HG02884 (cell line): Measurements from ENCODE around the gene RAB31.

Experiments used
- ATAC-seq: cut with Tn5 transposase; IDR thresholded peaks from one replicate; pipeline ENCODE4 v1.9.1; 2021; ENCODE audit warnings: mild to moderate bottlenecking, moderate library complexity; ENCODE audit not compliant: unreplicated experiment

RAB31 gene

DNA sequence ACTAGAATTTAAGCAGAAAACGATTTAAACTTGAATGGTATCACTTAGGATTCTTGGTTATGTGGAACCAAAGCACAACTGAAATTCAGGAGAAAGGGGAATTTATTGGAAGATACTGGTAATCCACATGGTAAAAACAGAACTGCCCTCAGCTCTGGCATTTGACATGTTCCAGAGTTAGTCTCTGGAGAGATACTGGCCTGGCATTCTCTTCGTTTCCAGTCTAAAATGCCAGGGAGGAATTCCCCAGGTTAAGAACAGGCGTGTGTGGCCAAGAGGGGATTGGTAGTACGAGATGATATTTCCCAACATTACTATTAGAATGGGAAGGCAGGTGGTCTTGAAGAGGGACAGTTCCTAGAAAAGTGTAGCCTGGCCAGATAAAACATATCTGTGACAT lies 109.2 kb downstream of the RAB31 start:
- ATAC-seq, result no peak

- no peak for ATAC-seq
Observed at GRCh38 chr18:9817725-9818422, 109.8 kb downstream of the RAB31 start.

GRCh38 chr18:9818423-9818734 lies 110.3 kb downstream of the RAB31 start:
- no peak for ATAC-seq

- no peak for ATAC-seq
Observed at GRCh38 chr18:9820127-9820526, 112.0 kb downstream of the RAB31 start.

DNA sequence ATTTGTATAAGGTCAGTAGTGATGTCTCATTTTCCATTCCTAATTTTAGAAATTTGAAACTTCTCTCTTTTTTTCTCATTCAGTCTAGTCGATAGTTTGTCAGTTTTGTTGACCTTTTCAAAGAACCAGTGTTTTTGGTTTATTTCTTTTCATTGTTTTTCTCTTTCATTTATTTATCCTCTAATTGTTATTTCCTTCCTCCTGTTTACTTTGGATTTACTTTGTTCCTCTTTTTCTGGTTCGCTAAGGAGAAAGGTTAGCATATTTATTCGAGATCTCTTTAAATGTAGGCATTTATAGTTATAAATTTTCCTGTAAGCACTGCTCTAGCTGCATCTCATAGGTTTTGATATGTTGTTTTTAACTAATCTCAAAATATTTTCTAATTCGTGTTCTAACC lies 112.6 kb downstream of the RAB31 start:
- no peak for ATAC-seq

DNA sequence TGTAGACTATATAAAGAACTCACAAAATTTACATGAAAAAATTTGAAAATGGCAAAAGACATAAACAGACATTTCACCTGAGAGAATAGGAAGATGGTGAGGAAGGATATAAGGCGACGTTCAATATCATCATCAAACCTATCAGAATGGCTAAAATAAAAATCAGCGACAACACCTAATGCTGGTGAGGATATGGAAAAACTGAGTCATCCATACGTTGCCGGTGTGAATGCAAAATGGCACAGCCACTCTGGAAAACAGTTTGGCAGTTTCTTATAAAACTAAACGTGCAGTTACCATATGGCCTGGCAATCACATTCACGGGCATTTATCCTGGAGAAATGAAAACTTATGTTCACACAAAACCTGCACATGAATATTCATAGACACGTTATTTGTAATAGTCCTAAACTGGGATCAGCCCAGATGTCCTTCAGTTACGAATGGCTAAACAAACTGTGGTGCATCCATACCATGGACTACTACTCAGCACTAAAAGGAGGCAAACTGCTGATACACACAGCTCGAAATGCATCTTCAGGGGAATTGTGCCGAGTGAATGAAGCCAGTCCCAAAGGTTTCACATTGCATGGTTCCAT lies 114.6 kb downstream of the RAB31 start:
- ATAC-seq, result no peak

GRCh38 chr18:9823805-9824473 lies 115.8 kb downstream of the RAB31 start:
- ATAC-seq, result no peak

- no peak for ATAC-seq
Observed at GRCh38 chr18:9824474-9824832, 116.4 kb downstream of the RAB31 start.

GRCh38 chr18:9824952-9825371 lies 116.9 kb downstream of the RAB31 start:
- ATAC-seq, result no peak

- ATAC-seq, result no peak
Observed at GRCh38 chr18:9825571-9826073, 117.5 kb downstream of the RAB31 start.

DNA sequence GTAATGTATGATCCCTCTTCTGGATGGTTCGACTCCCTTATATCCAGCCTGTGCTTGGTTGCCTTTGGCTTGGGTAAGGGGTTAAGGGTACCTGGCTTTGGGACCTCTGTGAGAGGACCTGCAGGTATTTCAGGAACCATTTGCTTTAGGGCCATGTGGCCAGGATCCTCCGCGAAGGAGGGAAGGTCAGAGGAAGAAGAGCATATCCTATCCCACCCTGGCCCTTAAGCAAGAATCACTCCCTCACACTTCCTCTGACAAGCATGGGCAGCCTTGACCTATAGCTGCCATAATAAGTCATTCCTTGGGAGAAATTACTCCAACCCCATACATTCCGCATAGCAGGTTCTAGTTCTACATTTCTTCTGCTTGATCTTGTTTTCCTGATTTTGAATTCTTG lies 118.6 kb downstream of the RAB31 start:
- no peak for ATAC-seq

DNA sequence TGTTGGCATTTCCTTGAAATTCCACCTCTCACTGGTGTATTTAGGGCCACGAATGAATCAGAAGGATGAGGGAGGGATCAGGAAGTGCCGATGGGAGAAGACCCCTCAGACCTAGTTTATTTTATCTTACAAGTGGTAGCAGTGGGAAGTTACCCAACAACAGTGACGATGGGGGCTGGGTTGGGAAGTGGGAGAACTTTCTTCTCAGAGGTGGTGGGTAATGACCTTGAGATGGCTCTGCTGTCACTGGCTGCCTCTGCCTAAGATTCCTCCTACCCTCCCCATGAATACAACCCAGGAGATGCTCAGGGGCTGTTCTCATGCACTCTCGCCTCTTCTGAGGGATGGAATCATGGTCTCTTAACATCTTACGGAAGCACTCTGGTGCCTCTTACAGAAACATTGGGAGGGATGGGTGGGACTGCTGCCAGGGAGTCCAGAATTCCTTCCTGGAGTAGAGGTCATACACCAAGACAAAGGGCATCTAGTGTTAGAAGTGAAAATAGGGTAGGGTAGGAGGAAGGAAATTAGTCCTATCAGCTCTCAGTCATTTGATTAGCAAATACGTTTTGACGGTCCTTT lies 119.2 kb downstream of the RAB31 start:
- ATAC-seq, result no peak

- no peak for ATAC-seq
Observed at GRCh38 chr18:9827793-9828505, 119.8 kb downstream of the RAB31 start.

- no peak for ATAC-seq
Observed at GRCh38 chr18:9828506-9829396, 120.7 kb downstream of the RAB31 start.

DNA sequence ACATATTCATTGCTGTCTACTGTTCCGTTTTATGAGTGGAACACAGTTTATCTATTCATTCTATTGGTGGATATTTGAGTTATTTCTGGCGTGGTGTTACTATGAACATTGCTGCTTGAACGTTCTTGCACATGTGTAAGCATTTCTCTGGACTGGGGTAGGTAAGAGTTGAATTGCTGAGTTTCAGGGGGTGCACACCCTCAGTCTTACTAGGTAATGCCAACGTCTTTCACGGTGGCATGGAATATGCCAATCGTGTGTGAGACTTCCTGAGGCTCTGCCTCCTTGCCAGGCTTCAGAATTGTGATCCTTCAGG lies 121.3 kb downstream of the RAB31 start:
- no peak for ATAC-seq

DNA sequence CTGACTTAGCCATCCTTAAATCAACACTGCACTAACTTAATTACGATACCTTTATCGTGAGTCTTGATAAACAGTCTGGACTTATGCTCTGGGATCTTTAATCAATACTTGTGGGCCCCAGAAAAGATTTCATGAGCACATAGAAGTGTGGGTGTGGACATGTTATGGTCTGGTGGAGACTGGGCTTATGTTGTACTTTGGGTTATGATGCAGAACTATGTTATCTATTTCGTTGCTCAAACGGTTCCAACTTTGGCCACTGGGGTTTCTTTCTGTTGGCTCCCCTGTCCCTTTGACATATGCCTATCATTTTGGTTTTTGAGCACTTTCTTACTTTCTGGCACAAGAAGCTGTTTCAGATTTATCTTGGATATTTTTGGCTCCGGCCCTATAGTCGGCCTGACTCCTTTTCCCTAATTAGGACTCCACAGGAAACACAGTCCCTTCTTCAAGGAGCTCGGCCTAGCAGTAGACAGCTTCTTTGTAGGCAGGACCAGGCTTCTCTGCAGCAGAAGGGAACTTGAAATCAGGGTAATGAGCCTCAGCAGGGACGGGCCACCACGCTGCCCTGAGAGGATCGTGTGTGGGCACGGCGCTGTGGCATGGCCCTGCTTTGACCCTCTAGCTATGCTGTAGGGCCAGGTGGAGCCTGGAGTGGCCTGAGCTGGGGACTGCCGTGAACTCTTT lies 123.1 kb downstream of the RAB31 start:
- ATAC-seq, result no peak

DNA sequence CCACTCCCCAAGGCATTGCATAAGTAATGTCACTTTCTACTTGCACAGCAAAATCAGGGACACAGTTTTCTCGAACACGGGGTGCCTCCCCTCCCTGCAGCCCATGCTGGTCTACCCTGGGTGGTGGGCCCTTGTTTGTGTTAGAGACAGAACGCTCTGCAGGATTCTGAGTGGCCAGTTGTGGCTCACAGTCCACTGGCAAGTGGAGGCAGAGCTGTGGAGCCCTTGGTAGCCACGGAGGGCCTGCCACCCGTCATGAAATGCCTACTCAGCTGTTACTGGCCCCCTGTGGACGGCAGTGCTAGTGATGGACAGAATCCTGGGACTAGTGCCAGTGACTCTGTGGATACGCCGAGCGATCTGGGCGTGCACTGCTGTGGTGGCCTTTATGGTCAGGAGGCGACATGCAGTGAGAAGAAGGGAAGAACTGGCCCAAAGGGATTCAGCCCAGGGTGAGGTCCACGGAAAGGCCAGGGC lies 123.7 kb downstream of the RAB31 start:
- no peak for ATAC-seq

- ATAC-seq, result no peak
Observed at GRCh38 chr18:9832871-9833270, 124.8 kb downstream of the RAB31 start.

GRCh38 chr18:9834551-9834950 lies 126.5 kb downstream of the RAB31 start:
- ATAC-seq, result no peak
